Measurements from ENCODE around the gene CAMK1D.

DNA sequence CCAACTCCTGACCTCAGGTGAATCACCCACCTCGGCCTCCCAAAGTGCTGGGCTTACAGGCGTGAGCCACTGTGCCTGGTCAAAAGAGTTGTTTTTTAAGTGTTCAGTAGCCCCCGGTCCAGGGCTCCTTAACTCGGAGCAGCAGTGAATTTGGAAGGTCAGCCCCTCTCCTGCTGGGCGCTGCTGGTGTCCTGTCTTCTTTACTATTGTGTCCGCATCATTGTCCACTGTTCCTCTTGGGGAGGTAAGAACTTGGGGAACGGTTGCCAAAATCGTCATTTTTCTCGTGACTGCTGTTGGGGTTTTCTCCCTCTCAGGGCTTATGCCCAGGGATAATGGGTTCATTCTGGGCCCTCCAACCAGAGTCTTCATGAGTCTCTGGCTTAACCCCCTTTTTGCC lies 46.7 kb downstream of the CAMK1D start:
- TF ChIP-seq CTCF (IDR thresholded peaks at IDR 0.05) (no peak), POLR2A (IDR thresholded peaks at IDR 0.05) (no peak)

All from testis (tissue), 2 donors.